ENCODE measurements around the gene FRMD8.

Gene FRMD8

DNA sequence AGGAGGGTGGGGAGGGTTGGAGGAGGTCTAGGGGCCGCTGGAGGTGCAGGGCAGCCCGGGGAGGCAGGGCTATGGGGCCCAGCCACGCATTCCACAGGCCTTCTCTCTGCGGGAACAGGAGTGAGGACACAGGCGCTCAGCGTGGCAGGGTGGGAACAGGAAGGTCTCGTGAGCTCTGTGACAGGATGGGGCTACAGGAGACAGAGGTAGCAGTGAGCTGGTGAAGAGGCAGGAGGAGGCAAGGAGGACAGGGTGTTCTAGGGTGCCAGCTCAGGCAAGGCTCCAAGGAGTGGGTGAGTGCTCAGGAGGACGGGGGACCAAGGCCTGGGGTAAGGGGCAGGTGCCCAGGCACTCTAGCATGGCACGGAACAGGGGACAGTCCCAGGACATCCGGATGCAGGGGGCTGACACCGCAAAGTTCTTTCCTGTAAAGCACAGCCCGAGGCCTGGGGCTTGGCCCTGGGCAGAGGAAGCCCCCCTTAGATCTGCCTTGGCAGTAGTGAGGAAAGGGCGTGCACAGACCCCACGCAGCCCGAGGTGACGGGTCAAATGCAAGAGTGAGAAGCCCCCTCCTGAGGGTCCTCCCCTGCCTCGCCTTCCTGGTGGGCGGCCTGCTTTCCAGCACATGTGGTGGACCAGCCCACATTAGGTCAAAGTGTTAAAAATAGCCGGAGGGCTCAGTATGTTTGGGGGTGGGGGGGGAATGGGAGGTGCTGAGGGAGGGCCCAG is 31.4 kb downstream of the FRMD8 start:
- Histone ChIP-seq H3K27me3 (ENCODE audit: control insufficient read depth, insufficient read depth, low read length) (no peaks in the 10 kb centered on the region), H3K9ac (ENCODE audit: low read depth, low read length) (peak overlapping the region; percentile 98), H3K9me3 (replicated peaks; ENCODE audit: low read length) (no peaks in the 10 kb centered on the region), H3K4me3 (ENCODE audit: low read length) (peak overlapping the region; percentile 61), H3K4me1 (ENCODE audit: control insufficient read depth, insufficient read depth, low read length) (peaks cover 58% of the 10 kb centered on the region), H3K36me3 (ENCODE audit: insufficient read depth, low read length) (peaks cover 9% of the 10 kb centered on the region), H3K4me2 (ENCODE audit: low read length) (peak overlapping the region; percentile 84)

GRCh38 chr11:65418431-65418680 is 31.9 kb downstream of the FRMD8 start:
- Histone ChIP-seq H3K9ac (ENCODE audit: low read depth, low read length) (peak overlapping the region; percentile 98), H3K4me1 (ENCODE audit: control insufficient read depth, insufficient read depth, low read length) (peaks cover 58% of the 10 kb centered on the region), H3K27me3 (ENCODE audit: control insufficient read depth, insufficient read depth, low read length) (no peaks in the 10 kb centered on the region), H3K36me3 (ENCODE audit: insufficient read depth, low read length) (peaks cover 13% of the 10 kb centered on the region), H3K4me2 (ENCODE audit: low read length) (peak overlapping the region; percentile 84), H3K9me3 (replicated peaks; ENCODE audit: low read length) (no peaks in the 10 kb centered on the region), H3K4me3 (ENCODE audit: low read length) (peak overlapping the region; percentile 61)

- H3K27me3 ChIP-seq (ENCODE audit: control insufficient read depth, insufficient read depth, low read length), result no peaks in the 10 kb centered on the region
- peaks cover 13% of the 10 kb centered on the region for H3K36me3 ChIP-seq (ENCODE audit: insufficient read depth, low read length)
- peak overlapping the region; percentile 84 for H3K4me2 ChIP-seq (ENCODE audit: low read length)
- peaks cover 58% of the 10 kb centered on the region for H3K4me1 ChIP-seq (ENCODE audit: control insufficient read depth, insufficient read depth, low read length)
- no peaks in the 10 kb centered on the region for H3K9me3 ChIP-seq (replicated peaks; ENCODE audit: low read length)
- peak overlapping the region; percentile 64 for H3K4me3 ChIP-seq (ENCODE audit: low read length)
- peak overlapping the region; percentile 98 for H3K9ac ChIP-seq (ENCODE audit: low read depth, low read length)
Measured at GRCh38 chr11:65418681-65419459, 32.4 kb downstream of the FRMD8 start.

- Histone ChIP-seq H3K9me3 (replicated peaks; ENCODE audit: low read length) (no peaks in the 10 kb centered on the region), H3K27me3 (ENCODE audit: control insufficient read depth, insufficient read depth, low read length) (no peaks in the 10 kb centered on the region), H3K4me2 (ENCODE audit: low read length) (peak overlapping the region; percentile 84), H3K36me3 (ENCODE audit: insufficient read depth, low read length) (peaks cover 16% of the 10 kb centered on the region), H3K9ac (ENCODE audit: low read depth, low read length) (peak overlapping the region; percentile 98), H3K4me1 (ENCODE audit: control insufficient read depth, insufficient read depth, low read length) (peaks cover 58% of the 10 kb centered on the region), H3K4me3 (ENCODE audit: low read length) (peak overlapping the region; percentile 64)
Measured at GRCh38 chr11:65419460-65419771, 33.0 kb downstream of the FRMD8 start.

- H3K9ac ChIP-seq (ENCODE audit: low read depth, low read length), result peak overlapping the region; percentile 98
Measured at GRCh38 chr11:65419772-65420481, 33.5 kb downstream of the FRMD8 start.

GRCh38 chr11:65420506-65420905 is 34.1 kb downstream of the FRMD8 start:
- H3K4me2 ChIP-seq (ENCODE audit: low read length), result peak overlapping the region; percentile 84
- H3K9me3 ChIP-seq (replicated peaks; ENCODE audit: low read length), result no peaks in the 10 kb centered on the region
- H3K4me1 ChIP-seq (ENCODE audit: control insufficient read depth, insufficient read depth, low read length), result peaks cover 58% of the 10 kb centered on the region
- no peaks in the 10 kb centered on the region for H3K27me3 ChIP-seq (ENCODE audit: control insufficient read depth, insufficient read depth, low read length)
- H3K36me3 ChIP-seq (ENCODE audit: insufficient read depth, low read length), result peaks cover 27% of the 10 kb centered on the region
- H3K9ac ChIP-seq (ENCODE audit: low read depth, low read length), result peak overlapping the region; percentile 98
- H3K4me3 ChIP-seq (ENCODE audit: low read length), result peak overlapping the region; percentile 46

More at GRCh38 chr11:65419772-65420481, 33.5 kb downstream of the FRMD8 start:
- peak overlapping the region; percentile 84 for H3K4me2 ChIP-seq (ENCODE audit: low read length)
- peaks cover 58% of the 10 kb centered on the region for H3K4me1 ChIP-seq (ENCODE audit: control insufficient read depth, insufficient read depth, low read length)
- peak overlapping the region; percentile 64 for H3K4me3 ChIP-seq (ENCODE audit: low read length)
- no peaks in the 10 kb centered on the region for H3K27me3 ChIP-seq (ENCODE audit: control insufficient read depth, insufficient read depth, low read length)
- no peaks in the 10 kb centered on the region for H3K9me3 ChIP-seq (replicated peaks; ENCODE audit: low read length)
- H3K36me3 ChIP-seq (ENCODE audit: insufficient read depth, low read length), result peaks cover 21% of the 10 kb centered on the region

GRCh38 chr11:65420979-65421793 is 34.7 kb downstream of the FRMD8 start:
- no peaks in the 10 kb centered on the region for H3K27me3 ChIP-seq (ENCODE audit: control insufficient read depth, insufficient read depth, low read length)

GRCh38 chr11:65421794-65422632 is 35.6 kb downstream of the FRMD8 start:
- H3K9me3 ChIP-seq (replicated peaks; ENCODE audit: low read length), result no peaks in the 10 kb centered on the region
- H3K4me2 ChIP-seq (ENCODE audit: low read length), result peak overlapping the region; percentile 86
- peaks cover 45% of the 10 kb centered on the region for H3K4me1 ChIP-seq (ENCODE audit: control insufficient read depth, insufficient read depth, low read length)
- H3K9ac ChIP-seq (ENCODE audit: low read depth, low read length), result peak overlapping the region; percentile 98
- no peaks in the 10 kb centered on the region for H3K27me3 ChIP-seq (ENCODE audit: control insufficient read depth, insufficient read depth, low read length)
- H3K36me3 ChIP-seq (ENCODE audit: insufficient read depth, low read length), result peaks cover 42% of the 10 kb centered on the region
- peak overlapping the region; percentile 82 for H3K4me3 ChIP-seq (ENCODE audit: low read length)

More at GRCh38 chr11:65420979-65421793, 34.7 kb downstream of the FRMD8 start:
- Histone ChIP-seq H3K4me2 (ENCODE audit: low read length) (peak overlapping the region; percentile 86), H3K9me3 (replicated peaks; ENCODE audit: low read length) (no peaks in the 10 kb centered on the region), H3K36me3 (ENCODE audit: insufficient read depth, low read length) (peaks cover 34% of the 10 kb centered on the region), H3K4me3 (ENCODE audit: low read length) (peak overlapping the region; percentile 71), H3K9ac (ENCODE audit: low read depth, low read length) (peak overlapping the region; percentile 98), H3K4me1 (ENCODE audit: control insufficient read depth, insufficient read depth, low read length) (peaks cover 54% of the 10 kb centered on the region)

DNA sequence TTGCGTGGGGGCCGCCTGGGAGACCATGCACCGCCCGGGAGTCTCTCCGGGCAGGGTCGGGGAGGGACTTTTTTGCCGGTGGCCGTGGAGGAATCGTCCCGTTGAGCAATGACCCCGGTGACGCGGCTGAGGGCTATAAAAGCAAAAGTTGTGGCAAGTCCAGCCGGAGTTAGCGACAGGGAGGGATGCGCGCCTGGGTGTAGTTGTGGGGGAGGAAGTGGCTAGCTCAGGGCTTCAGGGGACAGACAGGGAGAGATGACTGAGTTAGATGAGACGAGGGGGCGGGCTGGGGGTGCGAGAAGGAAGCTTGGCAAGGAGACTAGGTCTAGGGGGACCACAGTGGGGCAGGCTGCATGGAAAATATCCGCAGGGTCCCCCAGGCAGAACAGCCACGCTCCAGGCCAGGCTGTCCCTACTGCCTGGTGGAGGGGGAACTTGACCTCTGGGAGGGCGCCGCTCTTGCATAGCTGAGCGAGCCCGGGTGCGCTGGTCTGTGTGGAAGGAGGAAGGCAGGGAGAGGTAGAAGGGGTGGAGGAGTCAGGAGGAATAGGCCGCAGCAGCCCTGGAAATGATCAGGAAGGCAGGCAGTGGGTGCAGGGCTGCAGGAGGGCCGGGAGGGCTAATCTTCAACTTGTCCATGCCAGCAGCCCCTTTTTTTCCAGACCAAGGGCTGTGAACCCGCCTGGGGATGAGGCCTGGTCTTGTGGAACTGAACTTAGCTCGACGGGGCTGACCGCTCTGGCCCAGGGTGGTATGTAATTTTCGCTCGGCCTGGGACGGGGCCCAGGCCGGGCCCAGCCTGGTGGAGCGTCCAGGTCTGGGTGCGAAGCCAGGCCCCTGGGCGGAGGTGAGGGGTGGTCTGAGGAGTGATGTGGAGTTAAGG is 36.4 kb downstream of the FRMD8 start, which contains the start of gene NEAT1:
Gene NEAT1 (plus strand): TSS at position 166 of the 883 bp plus-strand sequence.
- peak within 1 kb of the TSS; percentile 98 for H3K9ac ChIP-seq (ENCODE audit: low read depth, low read length)
- H3K27me3 ChIP-seq (ENCODE audit: control insufficient read depth, insufficient read depth, low read length), result no peaks in the 10 kb centered on the region
- H3K4me1 ChIP-seq (ENCODE audit: control insufficient read depth, insufficient read depth, low read length), result peaks cover 38% of the 10 kb centered on the region
- peak within 1 kb of the TSS; percentile 86 for H3K4me2 ChIP-seq (ENCODE audit: low read length)
- no peaks in the 10 kb centered on the region for H3K9me3 ChIP-seq (replicated peaks; ENCODE audit: low read length)
- peak within 1 kb of the TSS; percentile 82 for H3K4me3 ChIP-seq (ENCODE audit: low read length)
- peaks cover 45% of the 10 kb centered on the region for H3K36me3 ChIP-seq (ENCODE audit: insufficient read depth, low read length)

All from skeletal muscle satellite cell (primary cell).